SK-N-SH (cell line): ENCODE measurements around the gene GTF3C1. TPM values are rescaled to one million over a fixed set of nuclear protein-coding genes. Genes with fewer than 3 reads are reported as not detected.

Experiments used
- CTCF ChIA-PET: fragments of 300-600, 350-600 bp; formaldehyde crosslinking; extraction: SDS; loops from one replicate; lab custom pipeline; 2021; lab: Yijun Ruan, JAX
- POLR2A ChIA-PET: fragments of 350-600 bp; sonication (Branson Sonifier 250); formaldehyde crosslinking; extraction: SDS; loops from one replicate; lab custom pipeline; 2020; ENCODE audit warnings: antibody characterized with exemption, inconsistent platforms; lab: Yijun Ruan, JAX
- DNase-seq: peaks from one replicate; pipeline ENCODE4 v3.0.0; 2012
- H2AFZ ChIP-seq: fragments of 200-600 bp; sonication (generic); 2 replicates; pipeline ENCODE4 v1.8.1; 2016; ENCODE audit warnings: antibody characterized with exemption, mild to moderate bottlenecking, low read depth
- H3F3A ChIP-seq: fragments of 200-600 bp; sonication (generic); replicated peaks from 2 replicates; pipeline ENCODE3; 2016; ENCODE audit warnings: antibody characterized with exemption, mild to moderate bottlenecking; ENCODE audit not compliant: insufficient read depth
- H3K27ac ChIP-seq, 2 experiments: fragments of 200-500 bp in 1 of 2; fragments of 200-600 bp in 1 of 2; sonication (Bioruptor generic) in 1 of 2; sonication (generic), shearing (Covaris generic) in 1 of 2; 2 replicates each; pipeline versions ENCODE4 v1.5.1 to v1.6.1; 2014 to 2016; ENCODE audit warnings: low read depth in 2 of 2, inconsistent platforms in 1 of 2, low read length in 1 of 2, mild to moderate bottlenecking in 1 of 2, mixed read lengths in 1 of 2
- H3K27me3 ChIP-seq: fragments of 200-600 bp; sonication (generic), shearing (Covaris generic); 2 replicates; pipeline ENCODE4 v1.6.1; 2016; ENCODE audit warnings: mixed run types; ENCODE audit not compliant: insufficient read depth
- H3K36me3 ChIP-seq, 2 experiments: fragments of 200-500 bp in 1 of 2; fragments of 200-600 bp in 1 of 2; sonication (Bioruptor generic) in 1 of 2; sonication (generic) in 1 of 2; replicated peaks in 1 of 2; 2 replicates each; pipeline versions ENCODE3 to v1.5.1; 2014 to 2016; ENCODE audit warnings: low read length in 1 of 2, mild to moderate bottlenecking in 1 of 2; ENCODE audit not compliant: insufficient read depth in 2 of 2, control insufficient read depth in 1 of 2
- H3K4me1 ChIP-seq, 2 experiments: fragments of 200-500 bp in 1 of 2; fragments of 200-600 bp in 1 of 2; sonication (Bioruptor generic) in 1 of 2; sonication (generic), shearing (Covaris generic) in 1 of 2; 2 replicates each; pipeline versions ENCODE4 v1.5.1 to v1.6.1; 2014 to 2016; ENCODE audit warnings: low read depth in 1 of 2, low read length in 1 of 2, mixed run types in 1 of 2; ENCODE audit not compliant: insufficient read depth in 2 of 2, control insufficient read depth in 1 of 2
- H3K4me2 ChIP-seq: fragments of 200-600 bp; sonication (generic), shearing (Covaris generic); 2 replicates; pipeline ENCODE4 v1.6.1; 2017; ENCODE audit warnings: mixed run types
- H3K4me3 ChIP-seq, 2 experiments: fragments of 200-500 bp in 1 of 2; fragments of 200-600 bp in 1 of 2; sonication (Bioruptor generic) in 1 of 2; sonication (generic), shearing (Covaris generic) in 1 of 2; 2 replicates each; pipeline versions ENCODE4 v1.5.1 to v1.8.1; 2014 to 2016; ENCODE audit warnings: low read depth in 2 of 2, inconsistent platforms in 1 of 2, low read length in 1 of 2, mild to moderate bottlenecking in 1 of 2, mixed read lengths in 1 of 2, moderate library complexity in 1 of 2
- H3K79me2 ChIP-seq: fragments of 200-600 bp; sonication (generic); 2 replicates; pipeline ENCODE4 v1.8.1; 2017; ENCODE audit warnings: mild to moderate bottlenecking; ENCODE audit not compliant: insufficient read depth
- H3K9ac ChIP-seq: fragments of 200-600 bp; sonication (generic); 2 replicates; pipeline ENCODE4 v1.6.1; 2017; ENCODE audit warnings: mixed run types
- H3K9me2 ChIP-seq: fragments of 200-600 bp; sonication (generic); 2 replicates; pipeline ENCODE4 v1.6.1; 2017; ENCODE audit warnings: mixed run types
- H3K9me3 ChIP-seq: fragments of 200-600 bp; sonication (generic); 2 replicates; pipeline ENCODE4 v1.6.1; 2017; ENCODE audit warnings: mixed run types, mild to moderate bottlenecking, moderate library complexity
- H4K20me1 ChIP-seq: fragments of 200-600 bp; sonication (generic); 2 replicates; pipeline ENCODE4 v1.6.1; 2017; ENCODE audit warnings: mild to moderate bottlenecking, mixed run types; ENCODE audit not compliant: insufficient read depth
- EP300 ChIP-seq, 2 experiments: IDR thresholded peaks; 2 replicates each; pipeline versions ENCODE4 v1.4.0 to v1.6.1; 2012; ENCODE audit warnings: borderline replicate concordance in 1 of 2, low read depth in 1 of 2, low read length in 1 of 2
- FOSL2 ChIP-seq: IDR thresholded peaks from 2 replicates; pipeline ENCODE4 v1.4.0; 2012; ENCODE audit warnings: low read depth, mild to moderate bottlenecking, moderate library complexity, borderline replicate concordance
- FOXJ3 ChIP-seq: sonication (generic); formaldehyde crosslinking; IDR thresholded peaks from 2 replicates; pipeline ENCODE4 v1.5.1; 2020; ENCODE audit warnings: mild to moderate bottlenecking, missing genetic modification reagents
- GABPA ChIP-seq: IDR thresholded peaks from 2 replicates; pipeline ENCODE4 v1.4.0; 2012; ENCODE audit warnings: low read depth, mild to moderate bottlenecking
- GATA2 ChIP-seq: sonication (generic); formaldehyde crosslinking; IDR thresholded peaks from 2 replicates; pipeline ENCODE4 v1.5.0; 2020; ENCODE audit warnings: mild to moderate bottlenecking, missing genetic modification reagents
- MXI1 ChIP-seq: IDR thresholded peaks from 2 replicates; pipeline ENCODE4 v1.6.1; 2012; ENCODE audit warnings: mild to moderate bottlenecking, low read depth, low read length, improper control_type of control experiment
- NFIC ChIP-seq: IDR thresholded peaks from 2 replicates; pipeline ENCODE4 v1.4.0; 2012; ENCODE audit warnings: borderline replicate concordance
- NRF1 ChIP-seq: IDR thresholded peaks from 2 replicates; pipeline ENCODE4 v1.6.1; 2012; ENCODE audit warnings: low read depth, mild to moderate bottlenecking, low read length
- RXRA ChIP-seq: IDR thresholded peaks from 2 replicates; pipeline ENCODE4 v1.4.0; 2012; ENCODE audit warnings: low read depth, mild to moderate bottlenecking, borderline replicate concordance
- TAF1 ChIP-seq: IDR thresholded peaks from 2 replicates; pipeline ENCODE4 v1.6.1; 2012; ENCODE audit warnings: low read depth, mild to moderate bottlenecking, low read length, moderate library complexity, borderline replicate concordance
- TCF12 ChIP-seq: IDR thresholded peaks from 2 replicates; pipeline ENCODE4 v1.4.0; 2012
- TEAD4 ChIP-seq: IDR thresholded peaks from 2 replicates; pipeline ENCODE4 v1.4.0; 2012; ENCODE audit warnings: mild to moderate bottlenecking, borderline replicate concordance; ENCODE audit not compliant: insufficient read depth
- USF2 ChIP-seq: fragments of 150-350 bp; IDR thresholded peaks from 2 replicates; pipeline ENCODE4 v1.6.1; 2017; ENCODE audit warnings: antibody characterized with exemption, low read length, low read depth, borderline replicate concordance
- YY1 ChIP-seq: IDR thresholded peaks from 2 replicates; pipeline ENCODE4 v1.4.0; 2012; ENCODE audit warnings: low read depth, mild to moderate bottlenecking
- ZBTB33 ChIP-seq: IDR thresholded peaks from 2 replicates; pipeline ENCODE4 v1.4.0; 2012; ENCODE audit warnings: low read depth, borderline replicate concordance
- WGBS: methylation state at CpG from one replicate; pipeline ENCODE4 v1.1.6; 2017; ENCODE audit warnings: low lambda C conversion rate; 5-methylcytosine and 5-hydroxymethylcytosine counted together
- polyA plus RNA-seq, 3 experiments: library from polyadenylated mRNA; depleted of rRNA; stranded (reverse); fragments of >200 nt; gene quantifications; 2 replicates each; pipeline ENCODE4 v1.2.3, GENCODE V29; 2012
- TF ChIP-seq, protein P1 (sequence below): IDR thresholded peaks from 2 replicates; pipeline ENCODE4 v1.4.0; 2012; ENCODE audit warnings: low read depth
- TF ChIP-seq, protein P2 (sequence below): fragments of 150-350 bp; IDR thresholded peaks from 2 replicates; pipeline ENCODE4 v1.6.1; 2016; ENCODE audit warnings: mild to moderate bottlenecking, low read depth, low read length
- TF ChIP-seq, protein P3 (sequence below): IDR thresholded peaks from 2 replicates; pipeline ENCODE4; 2012
- TF ChIP-seq, protein P4 (sequence below): IDR thresholded peaks from 2 replicates; pipeline ENCODE4 v1.6.1; 2012; ENCODE audit warnings: mild to moderate bottlenecking, low read depth, low read length, moderate library complexity

GTF3C1 gene
- polyA plus RNA-seq, 1 of the 3 experiments (the other 2 are of a cell fraction) = 47.2 TPM

DNA sequence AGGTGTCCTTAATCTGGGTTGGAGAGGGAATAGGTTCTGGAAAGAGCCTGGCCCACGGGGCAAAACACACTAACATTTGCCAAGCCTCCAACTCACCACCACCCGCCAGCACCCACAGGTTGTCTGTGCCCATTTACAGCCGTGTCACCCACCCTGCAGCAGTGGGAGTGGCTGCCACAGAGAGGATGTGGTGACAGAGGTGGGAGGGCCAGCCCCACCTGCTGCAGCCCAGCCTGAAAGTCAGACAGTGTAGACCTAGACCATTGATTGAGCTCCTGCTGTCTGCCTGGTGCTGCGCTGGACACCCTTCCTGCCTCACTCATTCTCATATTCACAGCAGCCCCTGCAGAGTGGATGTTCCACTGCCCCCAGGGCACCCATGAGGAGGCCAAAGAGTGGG is 103.0 kb downstream of the GTF3C1 start (continued):
- TF ChIP-seq GATA2 (CRISPR knock-in tag) = no peak
- TF ChIP-seq, protein P1, sequence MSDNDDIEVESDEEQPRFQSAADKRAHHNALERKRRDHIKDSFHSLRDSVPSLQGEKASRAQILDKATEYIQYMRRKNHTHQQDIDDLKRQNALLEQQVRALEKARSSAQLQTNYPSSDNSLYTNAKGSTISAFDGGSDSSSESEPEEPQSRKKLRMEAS = no peak
- no peak for TF ChIP-seq TCF12
- TF ChIP-seq, protein P2, sequence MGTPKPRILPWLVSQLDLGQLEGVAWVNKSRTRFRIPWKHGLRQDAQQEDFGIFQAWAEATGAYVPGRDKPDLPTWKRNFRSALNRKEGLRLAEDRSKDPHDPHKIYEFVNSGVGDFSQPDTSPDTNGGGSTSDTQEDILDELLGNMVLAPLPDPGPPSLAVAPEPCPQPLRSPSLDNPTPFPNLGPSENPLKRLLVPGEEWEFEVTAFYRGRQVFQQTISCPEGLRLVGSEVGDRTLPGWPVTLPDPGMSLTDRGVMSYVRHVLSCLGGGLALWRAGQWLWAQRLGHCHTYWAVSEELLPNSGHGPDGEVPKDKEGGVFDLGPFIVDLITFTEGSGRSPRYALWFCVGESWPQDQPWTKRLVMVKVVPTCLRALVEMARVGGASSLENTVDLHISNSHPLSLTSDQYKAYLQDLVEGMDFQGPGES = no peak
- TF ChIP-seq FOSL2 = no peak

GRCh38 chr16:27445502-27446175 is 104.1 kb downstream of the GTF3C1 start:
- Histone ChIP-seq H3K4me3 (no peak overlapping the region), H3K9me3 (no peaks in the 10 kb centered on the region), H3F3A (peaks cover 6% of the 10 kb centered on the region), H3K27ac (no peak overlapping the region)
- POLR2A ChIA-PET = no interaction called here
- no peak for DNase-seq
- WGBS = 58% methylated on average over 11 of the region's 12 CpGs
- TF ChIP-seq GABPA (no peak), EP300 (IDR thresholded peaks at IDR 0.05; ENCODE audit: borderline replicate concordance in 1 of 2, low read depth in 1 of 2, low read length in 1 of 2) (no peak), USF2 (no peak), FOXJ3 (no peak), ZBTB33 (no peak), RXRA (no peak), NRF1 (no peak), YY1 (no peak), NFIC (no peak), MXI1 (no peak), TEAD4 (no peak), TAF1 (no peak), TCF12 (no peak), FOSL2 (no peak)
- TF ChIP-seq, protein P3, sequence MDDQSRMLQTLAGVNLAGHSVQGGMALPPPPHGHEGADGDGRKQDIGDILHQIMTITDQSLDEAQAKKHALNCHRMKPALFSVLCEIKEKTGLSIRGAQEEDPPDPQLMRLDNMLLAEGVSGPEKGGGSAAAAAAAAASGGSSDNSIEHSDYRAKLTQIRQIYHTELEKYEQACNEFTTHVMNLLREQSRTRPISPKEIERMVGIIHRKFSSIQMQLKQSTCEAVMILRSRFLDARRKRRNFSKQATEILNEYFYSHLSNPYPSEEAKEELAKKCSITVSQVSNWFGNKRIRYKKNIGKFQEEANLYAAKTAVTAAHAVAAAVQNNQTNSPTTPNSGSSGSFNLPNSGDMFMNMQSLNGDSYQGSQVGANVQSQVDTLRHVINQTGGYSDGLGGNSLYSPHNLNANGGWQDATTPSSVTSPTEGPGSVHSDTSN = no peak
- TF ChIP-seq, protein P4, sequence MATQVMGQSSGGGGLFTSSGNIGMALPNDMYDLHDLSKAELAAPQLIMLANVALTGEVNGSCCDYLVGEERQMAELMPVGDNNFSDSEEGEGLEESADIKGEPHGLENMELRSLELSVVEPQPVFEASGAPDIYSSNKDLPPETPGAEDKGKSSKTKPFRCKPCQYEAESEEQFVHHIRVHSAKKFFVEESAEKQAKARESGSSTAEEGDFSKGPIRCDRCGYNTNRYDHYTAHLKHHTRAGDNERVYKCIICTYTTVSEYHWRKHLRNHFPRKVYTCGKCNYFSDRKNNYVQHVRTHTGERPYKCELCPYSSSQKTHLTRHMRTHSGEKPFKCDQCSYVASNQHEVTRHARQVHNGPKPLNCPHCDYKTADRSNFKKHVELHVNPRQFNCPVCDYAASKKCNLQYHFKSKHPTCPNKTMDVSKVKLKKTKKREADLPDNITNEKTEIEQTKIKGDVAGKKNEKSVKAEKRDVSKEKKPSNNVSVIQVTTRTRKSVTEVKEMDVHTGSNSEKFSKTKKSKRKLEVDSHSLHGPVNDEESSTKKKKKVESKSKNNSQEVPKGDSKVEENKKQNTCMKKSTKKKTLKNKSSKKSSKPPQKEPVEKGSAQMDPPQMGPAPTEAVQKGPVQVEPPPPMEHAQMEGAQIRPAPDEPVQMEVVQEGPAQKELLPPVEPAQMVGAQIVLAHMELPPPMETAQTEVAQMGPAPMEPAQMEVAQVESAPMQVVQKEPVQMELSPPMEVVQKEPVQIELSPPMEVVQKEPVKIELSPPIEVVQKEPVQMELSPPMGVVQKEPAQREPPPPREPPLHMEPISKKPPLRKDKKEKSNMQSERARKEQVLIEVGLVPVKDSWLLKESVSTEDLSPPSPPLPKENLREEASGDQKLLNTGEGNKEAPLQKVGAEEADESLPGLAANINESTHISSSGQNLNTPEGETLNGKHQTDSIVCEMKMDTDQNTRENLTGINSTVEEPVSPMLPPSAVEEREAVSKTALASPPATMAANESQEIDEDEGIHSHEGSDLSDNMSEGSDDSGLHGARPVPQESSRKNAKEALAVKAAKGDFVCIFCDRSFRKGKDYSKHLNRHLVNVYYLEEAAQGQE = no peak
- TF ChIP-seq, protein P1 = no peak
- TF ChIP-seq, all 33 proteins: peak for 0
- Histone ChIP-seq H3K9me2 (no peaks in the 10 kb centered on the region), H3K79me2 (no peaks in the 10 kb centered on the region), H3K27me3 (no peaks in the 10 kb centered on the region), H3K9ac (no peak overlapping the region), H4K20me1 (no peaks in the 10 kb centered on the region), H3K4me1 (peaks cover 0 to 5% of the 10 kb centered on the region in 2 experiments; a peak in 1 of 4 replicates), H2AFZ (no peak overlapping the region), H3K36me3 (no peaks in the 10 kb centered on the region), H3K4me2 (no peak overlapping the region)
- CTCF ChIA-PET = interaction anchor here (1.5 kb wide), 1 partner anchor 18 kb away, joined by 6 read pairs; no protein-coding TSS in a partner anchor
